ENCODE data around the gene RHEBL1.

Gene RHEBL1

GRCh38 chr12:49094160-49094974 is 24.6 kb upstream of the RHEBL1 start, which contains the start of gene DHH:
DHH (minus strand) TSS chr12:49094801; CDS start chr12:49094512, 289 bp downstream.
- Histone ChIP-seq H3K27me3 (ENCODE audit: low read depth) (peaks cover 18% of the 10 kb centered on the region), H3K36me3 (replicated peaks) (peaks cover 12% of the 10 kb centered on the region; the same call in 1 of the 2 replicates), H3K4me3 (no peak within 1 kb of the TSS), H3K4me1 (peaks cover 9% of the 10 kb centered on the region), H3K9me3 (no peaks in the 10 kb centered on the region)
- in situ Hi-C loops (cut with MboI; ENCODE audit: low sequenced_read_pairs) = no loop called here
- peak in 1 of 2 experiments; percentile 51 for DNase-seq (ENCODE audit: low spot score in 2 of 2)

DNA sequence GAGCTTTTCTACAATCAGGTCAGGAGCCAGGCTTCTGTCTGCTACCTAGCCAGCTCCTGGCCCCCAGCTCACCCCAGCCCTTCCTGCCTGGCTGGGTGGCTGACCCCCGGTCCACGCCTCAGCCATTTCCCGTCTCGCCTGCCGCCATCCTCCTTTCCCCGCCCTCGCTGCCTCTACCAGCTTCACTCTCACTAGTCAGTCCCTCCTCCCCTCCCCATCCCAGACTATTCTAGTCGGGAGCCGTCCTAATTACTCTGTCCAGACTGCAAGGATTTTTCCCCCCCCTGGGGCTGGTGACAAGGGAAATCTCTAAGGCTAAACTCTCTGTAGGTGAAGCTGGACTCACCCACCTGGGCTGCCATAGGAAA is 24.0 kb upstream of the RHEBL1 start:
- Histone ChIP-seq H3K4me1 (peaks cover 9% of the 10 kb centered on the region), H3K9me3 (no peaks in the 10 kb centered on the region), H3K4me3 (no peak overlapping the region), H3K36me3 (replicated peaks) (peaks cover 12% of the 10 kb centered on the region; the same call in 1 of the 2 replicates), H3K27me3 (ENCODE audit: low read depth) (peaks cover 23% of the 10 kb centered on the region)
- in situ Hi-C loops (cut with MboI; ENCODE audit: low sequenced_read_pairs) = no loop called here
- no peak for DNase-seq (ENCODE audit: low spot score in 2 of 2)

- Histone ChIP-seq H3K4me1 (peaks cover 15% of the 10 kb centered on the region), H3K4me3 (no peak overlapping the region), H3K27me3 (ENCODE audit: low read depth) (peaks cover 25% of the 10 kb centered on the region), H3K9me3 (no peaks in the 10 kb centered on the region), H3K36me3 (replicated peaks) (0 out of 2 replicates have a peak, but pooled peaks cover 9% of the 10 kb centered on the region)
- DNase-seq (ENCODE audit: low spot score in 2 of 2) = no peak
- in situ Hi-C loops (cut with MboI; ENCODE audit: low sequenced_read_pairs) = no loop called here
Measured at GRCh38 chr12:49092816-49093406, 23.1 kb upstream of the RHEBL1 start.

GRCh38 chr12:49092086-49092815 is 22.5 kb upstream of the RHEBL1 start:
- H3K4me1 ChIP-seq = peaks cover 16% of the 10 kb centered on the region
- 0 out of 2 replicates have a peak, but pooled peaks cover 2% of the 10 kb centered on the region for H3K36me3 ChIP-seq (replicated peaks)
- peaks cover 25% of the 10 kb centered on the region for H3K27me3 ChIP-seq (ENCODE audit: low read depth)
- in situ Hi-C loops (cut with MboI; ENCODE audit: low sequenced_read_pairs) = no loop called here
- no peaks in the 10 kb centered on the region for H3K9me3 ChIP-seq
- DNase-seq (ENCODE audit: low spot score in 2 of 2) = peak; percentile 68 to 78
- H3K4me3 ChIP-seq = peak overlapping the region; percentile 15

DNA sequence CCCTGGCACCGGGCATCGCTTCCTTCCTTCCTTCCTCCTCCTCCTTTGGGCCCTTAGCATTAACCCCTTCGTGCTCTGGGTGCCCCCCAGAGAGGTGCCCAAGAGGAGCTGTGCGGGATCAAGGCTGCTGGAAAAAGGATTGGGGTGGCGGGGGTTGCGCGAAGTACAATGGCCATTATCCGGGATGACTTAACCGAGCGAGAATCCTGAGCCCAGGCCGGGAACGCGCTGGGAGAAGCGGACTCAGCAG is 22.0 kb upstream of the RHEBL1 start:
- Histone ChIP-seq H3K4me3 (peak overlapping the region; percentile 15; the same call in 1 of the 2 replicates), H3K36me3 (replicated peaks) (no peaks in the 10 kb centered on the region), H3K27me3 (ENCODE audit: low read depth) (peaks cover 25% of the 10 kb centered on the region), H3K9me3 (no peaks in the 10 kb centered on the region), H3K4me1 (peaks cover 16% of the 10 kb centered on the region)
- DNase-seq (ENCODE audit: low spot score in 2 of 2) = no peak
- in situ Hi-C loops (cut with MboI; ENCODE audit: low sequenced_read_pairs) = no loop called here

GRCh38 chr12:49091056-49091835 is 21.5 kb upstream of the RHEBL1 start:
- peaks cover 25% of the 10 kb centered on the region for H3K27me3 ChIP-seq (ENCODE audit: low read depth)
- no peaks in the 10 kb centered on the region for H3K9me3 ChIP-seq
- no peak for DNase-seq (ENCODE audit: low spot score in 2 of 2)
- in situ Hi-C loops (cut with MboI; ENCODE audit: low sequenced_read_pairs) = no loop called here
- H3K4me3 ChIP-seq = no peak overlapping the region
- no peaks in the 10 kb centered on the region for H3K36me3 ChIP-seq (replicated peaks)
- H3K4me1 ChIP-seq = peaks cover 16% of the 10 kb centered on the region

GRCh38 chr12:49089821-49090773 is 20.3 kb upstream of the RHEBL1 start:
- Histone ChIP-seq H3K4me3 (no peak overlapping the region), H3K36me3 (replicated peaks) (no peaks in the 10 kb centered on the region), H3K27me3 (ENCODE audit: low read depth) (peaks cover 25% of the 10 kb centered on the region), H3K9me3 (no peaks in the 10 kb centered on the region), H3K4me1 (peaks cover 16% of the 10 kb centered on the region)
- DNase-seq (ENCODE audit: low spot score in 2 of 2) = peak in 1 of 2 experiments; percentile 52
- in situ Hi-C loops (cut with MboI; ENCODE audit: low sequenced_read_pairs) = no loop called here

DNA sequence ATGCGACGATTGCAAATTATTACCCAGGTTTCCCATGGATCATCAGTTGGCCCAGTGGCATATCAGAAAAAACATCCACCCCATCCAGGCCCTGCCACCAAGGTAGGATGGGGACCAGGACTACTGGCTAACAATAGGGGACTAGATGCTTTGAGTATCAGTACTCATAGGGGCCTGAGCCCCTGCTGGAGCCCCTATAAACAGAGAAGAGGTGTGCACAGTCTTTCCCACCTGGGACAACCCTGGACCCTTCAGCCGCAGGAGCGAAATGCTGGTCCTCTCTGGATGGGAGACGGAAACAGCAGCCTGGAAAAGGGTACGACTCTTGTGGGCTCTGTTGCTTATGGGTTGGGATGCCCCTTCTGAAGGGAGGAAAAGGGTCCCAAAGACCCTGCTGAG is 19.2 kb upstream of the RHEBL1 start:
- Histone ChIP-seq H3K36me3 (replicated peaks) (no peaks in the 10 kb centered on the region), H3K9me3 (no peaks in the 10 kb centered on the region), H3K27me3 (ENCODE audit: low read depth) (peaks cover 25% of the 10 kb centered on the region), H3K4me1 (peaks cover 16% of the 10 kb centered on the region), H3K4me3 (no peak overlapping the region)
- no peak for DNase-seq (ENCODE audit: low spot score in 2 of 2)
- in situ Hi-C loops (cut with MboI; ENCODE audit: low sequenced_read_pairs) = no loop called here

DNA sequence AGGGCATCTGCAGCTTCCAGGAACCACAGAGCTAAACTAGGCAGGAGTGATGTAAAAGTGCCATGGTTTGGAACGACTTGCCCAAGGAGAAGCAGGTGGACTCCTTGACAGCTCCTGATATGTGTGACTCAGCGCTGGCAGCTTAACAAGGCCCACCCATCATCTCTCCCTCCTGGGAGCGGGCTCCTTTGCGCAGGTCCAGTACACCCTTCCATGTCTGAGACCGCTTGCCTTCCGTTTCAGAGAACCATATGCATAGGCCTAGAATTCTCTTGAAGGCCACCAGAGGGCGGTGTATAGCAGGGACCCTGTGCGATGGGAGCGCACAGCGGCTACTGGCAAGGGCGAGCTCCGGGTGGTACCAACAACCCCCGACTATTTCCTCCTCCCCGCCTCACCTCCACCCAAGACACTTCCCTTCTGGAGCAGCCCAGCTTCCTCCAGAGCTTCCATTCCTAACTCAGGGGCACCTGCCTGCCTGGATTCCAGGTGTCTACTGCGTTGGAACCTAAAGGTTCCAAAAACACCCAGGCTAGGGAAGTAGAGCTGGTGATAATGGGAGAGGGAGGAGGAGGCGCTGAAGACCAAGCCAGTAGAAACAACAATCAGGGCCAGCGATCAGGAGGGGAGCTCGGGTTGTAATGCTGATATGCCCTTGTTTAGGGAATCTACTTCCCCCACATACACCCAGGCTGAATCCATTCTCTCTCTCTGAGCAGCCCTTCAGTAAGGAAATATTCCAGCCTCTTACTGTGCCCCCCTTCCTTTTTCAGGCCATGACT is 18.6 kb upstream of the RHEBL1 start:
- Histone ChIP-seq H3K36me3 (replicated peaks) (no peaks in the 10 kb centered on the region), H3K9me3 (no peaks in the 10 kb centered on the region), H3K4me1 (peaks cover 16% of the 10 kb centered on the region), H3K27me3 (ENCODE audit: low read depth) (peaks cover 25% of the 10 kb centered on the region), H3K4me3 (no peak overlapping the region)
- in situ Hi-C loops (cut with MboI; ENCODE audit: low sequenced_read_pairs) = no loop called here
- DNase-seq (ENCODE audit: low spot score in 2 of 2) = peak; percentile 89 to 90

GRCh38 chr12:49086116-49086515 is 16.3 kb upstream of the RHEBL1 start:
- DNase-seq (ENCODE audit: low spot score in 2 of 2) = no peak
- Histone ChIP-seq H3K36me3 (replicated peaks) (no peaks in the 10 kb centered on the region), H3K4me3 (no peak overlapping the region), H3K4me1 (peaks cover 7% of the 10 kb centered on the region), H3K9me3 (no peaks in the 10 kb centered on the region), H3K27me3 (ENCODE audit: low read depth) (peaks cover 24% of the 10 kb centered on the region)
- in situ Hi-C loops (cut with MboI; ENCODE audit: low sequenced_read_pairs) = no loop called here

- in situ Hi-C loops (cut with MboI; ENCODE audit: low sequenced_read_pairs) = no loop called here
- Histone ChIP-seq H3K4me3 (no peak overlapping the region), H3K4me1 (peaks cover 7% of the 10 kb centered on the region), H3K9me3 (no peaks in the 10 kb centered on the region), H3K36me3 (replicated peaks) (no peaks in the 10 kb centered on the region), H3K27me3 (ENCODE audit: low read depth) (peaks cover 7% of the 10 kb centered on the region)
- no peak for DNase-seq (ENCODE audit: low spot score in 2 of 2)
Measured at GRCh38 chr12:49084438-49084837, 14.7 kb upstream of the RHEBL1 start.

GRCh38 chr12:49079793-49080192 is 10.0 kb upstream of the RHEBL1 start:
- no peaks in the 10 kb centered on the region for H3K4me1 ChIP-seq
- no peaks in the 10 kb centered on the region for H3K36me3 ChIP-seq (replicated peaks)
- H3K9me3 ChIP-seq = no peaks in the 10 kb centered on the region
- no peak overlapping the region for H3K4me3 ChIP-seq
- no peak for DNase-seq (ENCODE audit: low spot score in 2 of 2)
- in situ Hi-C loops (cut with MboI; ENCODE audit: low sequenced_read_pairs) = no loop called here
- no peaks in the 10 kb centered on the region for H3K27me3 ChIP-seq (ENCODE audit: low read depth)
